GM12878 (cell line): ENCODE results near the gene GRIP2. TPM values are rescaled to one million over a fixed set of nuclear protein-coding genes. Genes with fewer than 3 reads are reported as not detected.

ENCODE experiments used
- ATAC-seq: fragments of 200-7000 bp; cut with Tn5 transposase; 3 replicates; pipeline ENCODE4 v1.9.1; 2020; ENCODE audit warnings: mild to moderate bottlenecking, moderate library complexity
- BruUV-seq: library from RNA; stranded (reverse); fragments of 400-500 nt; replicated peaks from 2 replicates; lab custom pipeline; 2021; lab: Mats Ljungman, UMichigan
- CTCF ChIA-PET: fragments of 300-600 bp; sonication (Branson Sonifier 250); formaldehyde crosslinking; extraction: SDS; loops from one replicate; lab custom pipeline; 2021; ENCODE audit warnings: inconsistent platforms; lab: Yijun Ruan, JAX
- POLR2A ChIA-PET: fragments of 350-600 bp; formaldehyde crosslinking; extraction: SDS; loops from one replicate; lab custom pipeline; 2021; ENCODE audit warnings: inconsistent platforms; lab: Charles Lee
- RAD21 ChIA-PET: fragments of 300-600 bp; sonication (Branson Sonifier 250); formaldehyde crosslinking; loops from one replicate; lab custom pipeline; 2023; ENCODE audit warnings: antibody characterized with exemption; ENCODE audit not compliant: unreplicated experiment; lab: Charles Lee
- SMC1A ChIA-PET: fragments of 300-600 bp; sonication (Branson Sonifier 250); formaldehyde crosslinking; loops from one replicate; lab custom pipeline; 2023; ENCODE audit not compliant: unreplicated experiment, uncharacterized antibody; lab: Charles Lee
- DNase-seq: peaks from one replicate; pipeline ENCODE4 v3.0.0-alpha.2; 2011; ENCODE audit warnings: low read depth, low spot score
- FAIRE-seq: peaks from 3 replicates; lab custom pipeline; 2011; peaks lifted over from hg19 to GRCh38; lab: Jason Lieb, UNC
- H2AFZ ChIP-seq: 2 replicates; pipeline ENCODE4 v1.6.0; 2011; ENCODE audit warnings: low read depth, low read length, control low read depth; ENCODE audit not compliant: control insufficient read depth
- H3K27ac ChIP-seq: 2 replicates; pipeline ENCODE4 v1.5.1; 2011; ENCODE audit warnings: control low read depth; ENCODE audit not compliant: control insufficient read depth, insufficient read depth
- H3K27me3 ChIP-seq, 2 experiments: replicated peaks in 1 of 2; 2 replicates each; pipeline versions ENCODE4 v1.6.0 to v1.6.1; 2011; ENCODE audit warnings: low read length in 1 of 2; ENCODE audit not compliant: control insufficient read depth in 2 of 2, insufficient read depth in 2 of 2
- H3K36me3 ChIP-seq, 2 experiments: 2 replicates each; pipeline ENCODE4 v1.5.1; 2011; ENCODE audit warnings: low read length in 1 of 2; ENCODE audit not compliant: control insufficient read depth in 2 of 2, insufficient read depth in 2 of 2
- H3K4me1 ChIP-seq: 2 replicates; pipeline ENCODE4 v1.6.1; 2011; ENCODE audit warnings: mild to moderate bottlenecking, low read length, moderate library complexity, mixed read lengths; ENCODE audit not compliant: control insufficient read depth, insufficient read depth
- H3K4me2 ChIP-seq: 2 replicates; pipeline ENCODE4 v1.6.0; 2011; ENCODE audit warnings: control low read depth; ENCODE audit not compliant: control insufficient read depth, insufficient read depth
- H3K4me3 ChIP-seq: fragments of 200-600 bp; sonication (generic); 2 replicates; pipeline ENCODE4 v1.5.1; 2016
- H3K79me2 ChIP-seq: 2 replicates; pipeline ENCODE4 v1.6.0; 2011; ENCODE audit warnings: low read length; ENCODE audit not compliant: control insufficient read depth, insufficient read depth
- H3K9ac ChIP-seq: 2 replicates; pipeline ENCODE4 v1.8.0; 2011; ENCODE audit warnings: low read length, control low read depth, mixed read lengths; ENCODE audit not compliant: control insufficient read depth, insufficient read depth
- H3K9me3 ChIP-seq: replicated peaks from 3 replicates; pipeline ENCODE4 v1.5.1; 2011; ENCODE audit warnings: mild to moderate bottlenecking, low read length; ENCODE audit not compliant: control insufficient read depth, insufficient read depth
- H4K20me1 ChIP-seq: 2 replicates; pipeline ENCODE4 v1.6.0; 2011; ENCODE audit not compliant: control insufficient read depth, insufficient read depth
- GABPA ChIP-seq: IDR thresholded peaks from 2 replicates; pipeline ENCODE4 v1.6.1; 2014; ENCODE audit warnings: antibody characterized with exemption, low read depth, mild to moderate bottlenecking, inconsistent platforms
- HDAC2 ChIP-seq: fragments of 200-600 bp; sonication (generic); IDR thresholded peaks from 2 replicates; pipeline ENCODE4 v1.6.1; 2017
- IRF4 ChIP-seq: IDR thresholded peaks from 2 replicates; pipeline ENCODE4 v1.6.1; 2011; ENCODE audit warnings: low read depth, low read length
- NR2F1 ChIP-seq: fragments of 450-650 bp; conservative IDR thresholded peaks from 2 replicates; pipeline ENCODE4 v1.6.1; 2017; ENCODE audit warnings: mild to moderate bottlenecking
- RUNX3 ChIP-seq: IDR thresholded peaks from 2 replicates; pipeline ENCODE4 v1.6.1; 2012; ENCODE audit warnings: low read length, inconsistent platforms
- SREBF2 ChIP-seq: IDR thresholded peaks from 2 replicates; pipeline ENCODE4 v1.6.1; 2012; ENCODE audit warnings: mild to moderate bottlenecking, low read length
- TAF1 ChIP-seq: IDR thresholded peaks from 2 replicates; pipeline ENCODE4 v1.6.1; 2011; ENCODE audit warnings: mild to moderate bottlenecking, low read depth, low read length, borderline replicate concordance
- TBL1XR1 ChIP-seq: IDR thresholded peaks from 2 replicates; pipeline ENCODE4 v1.6.1; 2012; ENCODE audit warnings: low read depth, low read length, improper control_type of control experiment
- WGBS: methylation state at CpG from one replicate; pipeline ENCODE4 v1.1.6; 2016; ENCODE audit warnings: low lambda C conversion rate; ENCODE audit not compliant: insufficient replicate concordance, insufficient coverage; ENCODE audit errors: missing lambda C conversion rate; 5-methylcytosine and 5-hydroxymethylcytosine counted together
- in situ Hi-C: fragments of 300-500 bp; cut with MboI; formaldehyde crosslinking; loops from 9 replicates; pipeline ENCODE4 v1.14.3; 2018; ENCODE audit warnings: mixed read lengths
- intact Hi-C: fragments of 100-400 bp; cut with micrococcal nuclease; formaldehyde crosslinking; loops from one replicate; pipeline ENCODE4 v1.14.2; 2022; ENCODE audit not compliant: unreplicated experiment
- polyA plus RNA-seq, 11 experiments: library from polyadenylated mRNA; depleted of rRNA in 4 of 11; unstranded in 6 of 11; stranded (reverse) in 5 of 11; fragments of >200 nt; fragmentation: Nextera tagmentation in 4 of 11; fragmentation: Illumina TruSeq in 1 of 11; extraction: Ambion mirVana in 4 of 11; extraction: Trizol in 1 of 11; gene quantifications; 1 replicate in 1 of 11; 2 replicates in 10 of 11; pipeline versions ENCODE4 v1.2.1 to v1.2.3, GENCODE V29; 2011 to 2016; ENCODE audit warnings: inconsistent platforms in 2 of 11, missing spikeins in 2 of 11, low read depth in 1 of 11
- total RNA-seq, 4 experiments: library from RNA; depleted of rRNA in 3 of 4; stranded (reverse); fragments of >200 nt in 3 of 4; fragmentation: Illumina TruSeq in 1 of 4; extraction: Trizol in 1 of 4; gene quantifications; 2 replicates each; pipeline versions ENCODE4 v1.2.1 to v1.2.3, GENCODE V29; 2013 to 2021
- TF ChIP-seq, protein P1 (sequence below): fragments of 150-350 bp; IDR thresholded peaks from 2 replicates; pipeline ENCODE4 v1.6.1; 2014; ENCODE audit warnings: mild to moderate bottlenecking, low read depth, low read length
- TF ChIP-seq, protein P2 (sequence below): fragments of 450-650 bp; IDR thresholded peaks from 2 replicates; pipeline ENCODE4 v1.6.1; 2014; ENCODE audit warnings: mild to moderate bottlenecking

Gene GRIP2
- total and polyA plus RNA-seq, 10 of the 15 experiments (the other 5 are each of a cell fraction or from before 2014, with no cell fraction given), result not detected

DNA sequence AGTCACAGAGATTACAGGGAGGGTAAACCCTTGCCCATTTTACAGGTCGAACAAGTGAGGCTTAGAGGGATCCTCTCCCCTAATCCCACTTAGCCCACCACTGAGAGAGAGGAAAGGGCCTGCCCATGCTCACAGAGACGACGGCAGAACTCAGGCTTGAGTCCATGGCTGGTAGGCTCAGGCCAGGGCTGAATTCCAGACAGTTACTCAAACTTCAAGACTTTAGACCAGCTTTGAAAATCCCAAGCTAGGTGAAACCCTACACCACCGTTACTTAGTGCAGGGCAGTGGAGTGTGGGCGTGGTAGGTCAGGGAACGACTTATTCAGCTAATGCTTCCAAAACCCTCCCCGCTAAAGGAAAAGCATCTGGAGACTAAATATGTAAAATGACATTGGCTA, 16.4 kb downstream of the GRIP2 start:
- FAIRE-seq (no peak), ATAC-seq (no peak), DNase-seq (no peak)
- H3K9ac ChIP-seq, result no peak overlapping the region
- H3K4me2 ChIP-seq, result no peak overlapping the region
- H3K79me2 ChIP-seq, result no peaks in the 10 kb centered on the region
- ChIA-PET POLR2A (no interaction called here), RAD21 (no interaction called here), SMC1A (interaction anchor here (1.4 kb wide), 1 partner anchor 397 kb away, joined by 3 read pairs; no protein-coding TSS in a partner anchor), CTCF (no interaction called here)
- no peaks in the 10 kb centered on the region for H3K36me3 ChIP-seq
- H3K4me1 ChIP-seq, result no peaks in the 10 kb centered on the region
- no peaks in the 10 kb centered on the region for H3K9me3 ChIP-seq
- peaks cover 0 to 2% of the 10 kb centered on the region in 2 experiments; a peak in 2 of 4 replicates for H3K27me3 ChIP-seq
- H4K20me1 ChIP-seq, result no peaks in the 10 kb centered on the region
- H3K4me3 ChIP-seq, result no peak overlapping the region
- intact Hi-C loops (no loop called here), in situ Hi-C loops (no loop called here)
- TF ChIP-seq TBL1XR1, result no peak
- no peak for TF ChIP-seq HDAC2
- no peak for TF ChIP-seq IRF4
- no peak for TF ChIP-seq RUNX3
- TF ChIP-seq, protein P1, sequence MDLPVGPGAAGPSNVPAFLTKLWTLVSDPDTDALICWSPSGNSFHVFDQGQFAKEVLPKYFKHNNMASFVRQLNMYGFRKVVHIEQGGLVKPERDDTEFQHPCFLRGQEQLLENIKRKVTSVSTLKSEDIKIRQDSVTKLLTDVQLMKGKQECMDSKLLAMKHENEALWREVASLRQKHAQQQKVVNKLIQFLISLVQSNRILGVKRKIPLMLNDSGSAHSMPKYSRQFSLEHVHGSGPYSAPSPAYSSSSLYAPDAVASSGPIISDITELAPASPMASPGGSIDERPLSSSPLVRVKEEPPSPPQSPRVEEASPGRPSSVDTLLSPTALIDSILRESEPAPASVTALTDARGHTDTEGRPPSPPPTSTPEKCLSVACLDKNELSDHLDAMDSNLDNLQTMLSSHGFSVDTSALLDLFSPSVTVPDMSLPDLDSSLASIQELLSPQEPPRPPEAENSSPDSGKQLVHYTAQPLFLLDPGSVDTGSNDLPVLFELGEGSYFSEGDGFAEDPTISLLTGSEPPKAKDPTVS, result no peak
- no peak for TF ChIP-seq TAF1
- no peak for TF ChIP-seq GABPA
- no peak for TF ChIP-seq NR2F1
- no peak for TF ChIP-seq SREBF2
- TF ChIP-seq, protein P2, sequence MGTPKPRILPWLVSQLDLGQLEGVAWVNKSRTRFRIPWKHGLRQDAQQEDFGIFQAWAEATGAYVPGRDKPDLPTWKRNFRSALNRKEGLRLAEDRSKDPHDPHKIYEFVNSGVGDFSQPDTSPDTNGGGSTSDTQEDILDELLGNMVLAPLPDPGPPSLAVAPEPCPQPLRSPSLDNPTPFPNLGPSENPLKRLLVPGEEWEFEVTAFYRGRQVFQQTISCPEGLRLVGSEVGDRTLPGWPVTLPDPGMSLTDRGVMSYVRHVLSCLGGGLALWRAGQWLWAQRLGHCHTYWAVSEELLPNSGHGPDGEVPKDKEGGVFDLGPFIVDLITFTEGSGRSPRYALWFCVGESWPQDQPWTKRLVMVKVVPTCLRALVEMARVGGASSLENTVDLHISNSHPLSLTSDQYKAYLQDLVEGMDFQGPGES, result no peak
- no peak overlapping the region for H2AFZ ChIP-seq
- H3K27ac ChIP-seq, result no peak overlapping the region
- WGBS, result 28% methylated on average over 7 of the region's 7 CpGs
- no TSS peak for BruUV-seq
